H1 (cell line): ENCODE data around the gene USH1G. TPM values are rescaled to one million over a fixed set of nuclear protein-coding genes. Genes with fewer than 3 reads are reported as not detected.

Experiments used
- EZH2 ChIP-seq: fragments of 200-600 bp; sonication (generic); IDR thresholded peaks from 2 replicates; pipeline ENCODE4 v1.7.1; 2012; ENCODE audit warnings: low read depth, mild to moderate bottlenecking, moderate library complexity, low read length, inconsistent platforms; ENCODE audit not compliant: severe bottlenecking
- RBBP5 ChIP-seq: IDR thresholded peaks from 2 replicates; pipeline ENCODE4 v1.7.1; 2012; ENCODE audit warnings: low read depth, mild to moderate bottlenecking, inconsistent platforms, low read length, moderate library complexity, borderline replicate concordance
- SP4 ChIP-seq: IDR thresholded peaks from 2 replicates; pipeline ENCODE4 v1.6.1; 2012; ENCODE audit warnings: low read length, inconsistent platforms
- polyA plus RNA-seq, 7 experiments: library from polyadenylated mRNA; depleted of rRNA in 3 of 7; stranded (reverse) in 5 of 7; unstranded in 2 of 7; fragments of >200 nt in 5 of 7; fragments of 200-250 nt in 2 of 7; gene quantifications; 1 replicate in 5 of 7; 2 replicates in 1 of 7; 4 replicates in 1 of 7; pipeline versions ENCODE4 v1.2.1 to v1.2.3, GENCODE V29; 2011 to 2013; ENCODE audit warnings: missing spikeins in 2 of 7, mixed read lengths in 2 of 7
- total RNA-seq: library from RNA; stranded (reverse); fragmentation: NEBNext Ultra II Directional; extraction: Animal tissue kit (Norgen Biotek cat#: 25700); gene quantifications from 2 replicates; pipeline ENCODE4 v1.2.1, GENCODE V29; 2021
- TF ChIP-seq, protein P1 (sequence below): IDR thresholded peaks from 2 replicates; pipeline ENCODE4 v1.6.1; 2012; ENCODE audit warnings: low read length, inconsistent platforms

The USH1G gene
- total and polyA plus RNA-seq, 2 of the 8 experiments (the other 6 are each of a cell fraction or from before 2014, with no cell fraction given) = 1.6 to 4.3 TPM

DNA sequence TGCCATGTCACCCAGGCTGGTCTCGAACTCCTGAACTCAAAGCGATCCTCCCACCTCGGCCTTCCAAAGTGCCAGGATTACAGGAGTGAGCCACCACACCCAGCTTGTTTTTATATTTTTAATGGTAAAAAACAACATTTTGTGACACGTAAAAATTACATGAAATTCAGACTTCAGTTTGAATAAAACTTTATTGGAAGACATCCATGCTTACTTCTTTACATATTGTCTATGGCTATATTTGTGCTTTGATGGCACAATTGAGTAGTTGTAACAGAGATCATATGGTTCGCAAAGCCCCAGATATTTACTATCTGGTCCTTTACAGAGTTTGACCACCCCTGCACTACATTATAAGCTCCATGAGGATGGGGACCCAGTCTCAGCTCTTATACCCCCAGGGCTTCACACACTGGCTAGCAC lies 48.4 kb downstream of the USH1G start (continued):
- TF ChIP-seq, protein P1, sequence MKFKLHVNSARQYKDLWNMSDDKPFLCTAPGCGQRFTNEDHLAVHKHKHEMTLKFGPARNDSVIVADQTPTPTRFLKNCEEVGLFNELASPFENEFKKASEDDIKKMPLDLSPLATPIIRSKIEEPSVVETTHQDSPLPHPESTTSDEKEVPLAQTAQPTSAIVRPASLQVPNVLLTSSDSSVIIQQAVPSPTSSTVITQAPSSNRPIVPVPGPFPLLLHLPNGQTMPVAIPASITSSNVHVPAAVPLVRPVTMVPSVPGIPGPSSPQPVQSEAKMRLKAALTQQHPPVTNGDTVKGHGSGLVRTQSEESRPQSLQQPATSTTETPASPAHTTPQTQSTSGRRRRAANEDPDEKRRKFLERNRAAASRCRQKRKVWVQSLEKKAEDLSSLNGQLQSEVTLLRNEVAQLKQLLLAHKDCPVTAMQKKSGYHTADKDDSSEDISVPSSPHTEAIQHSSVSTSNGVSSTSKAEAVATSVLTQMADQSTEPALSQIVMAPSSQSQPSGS = no peak
- TF ChIP-seq SP4 (no peak), EZH2 (no peak), RBBP5 (no peak)
